Limb (tissue), 2 donors: ENCODE data around the gene TMEM135.
"Not testable (repeated sequence)": the region's sequence is repeated elsewhere in the genome, so short reads cannot be mapped to it uniquely, and the experiment has no call there.

Experiments
- DNase-seq, 2 donors: peaks; one replicate each; pipeline ENCODE4 v3.0.0-alpha.2; 2016; ENCODE audit errors: extremely low spot score in 2 of 2

Gene TMEM135

DNA sequence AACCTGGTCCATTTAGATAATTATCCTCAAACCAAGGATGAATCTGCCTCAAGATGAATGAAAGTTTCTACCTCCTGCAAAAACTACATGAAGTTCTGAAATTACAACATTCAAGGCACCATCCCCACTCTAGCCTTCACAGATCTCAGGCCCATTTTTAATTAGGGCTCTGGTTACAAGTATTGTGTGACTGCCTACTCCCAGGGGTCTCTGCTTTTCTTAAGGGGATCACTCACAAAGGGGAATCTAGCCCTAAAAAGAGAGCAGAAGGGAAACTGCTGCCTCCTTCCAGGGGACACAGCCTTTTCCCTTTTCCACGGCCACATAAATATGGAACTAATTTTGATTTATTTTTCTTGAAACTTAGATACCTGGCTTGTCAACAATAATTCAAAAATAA lies 17.4 kb upstream of the TMEM135 start:
- no peak for DNase-seq

DNA sequence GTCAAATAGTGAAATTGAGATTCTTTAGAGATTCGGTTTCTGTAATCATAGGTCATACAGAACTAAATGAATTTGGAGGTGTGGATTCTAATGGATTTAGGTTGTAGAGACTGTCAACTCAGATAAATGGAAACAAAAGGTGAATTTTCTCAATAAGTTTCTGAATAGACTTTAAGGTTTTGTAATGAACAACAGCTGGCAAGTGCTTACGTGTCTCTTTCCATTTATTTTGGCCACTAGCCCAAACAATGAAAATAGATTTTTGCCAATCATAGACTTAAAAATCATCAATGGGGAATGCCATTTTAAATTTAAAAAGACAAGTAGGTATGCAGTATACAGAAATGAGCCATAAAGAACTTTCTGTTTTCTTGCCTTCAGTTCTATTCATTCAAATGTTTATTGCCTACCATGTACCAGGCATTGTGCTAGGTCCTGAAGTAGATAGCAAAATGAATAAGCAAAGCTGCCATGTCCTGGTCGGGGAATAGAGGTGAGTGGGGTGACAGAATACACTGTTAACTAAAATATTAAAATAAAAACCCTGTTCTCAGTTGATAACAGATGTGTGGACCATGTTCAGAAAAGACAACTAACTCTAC lies 16.9 kb upstream of the TMEM135 start:
- no peak for DNase-seq

DNA sequence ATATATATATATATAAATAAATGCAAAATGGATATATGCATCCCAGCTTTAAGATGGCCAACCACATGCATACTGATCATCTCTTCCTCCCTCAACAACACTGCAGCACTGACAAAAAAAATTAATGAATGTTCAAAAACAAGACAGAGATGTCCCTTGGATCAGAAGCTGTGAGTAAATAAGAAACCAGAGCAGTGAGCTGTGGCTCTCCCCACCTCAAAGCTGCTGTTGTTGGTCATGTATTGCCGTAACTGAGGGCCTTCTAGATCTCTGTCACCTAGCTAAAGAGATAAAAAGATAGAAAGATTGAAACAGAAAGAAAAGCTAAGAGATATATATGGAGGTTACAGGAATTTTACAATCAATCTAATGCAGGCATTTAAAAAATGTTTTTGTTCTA lies 15.5 kb upstream of the TMEM135 start:
- no peak for DNase-seq

DNA sequence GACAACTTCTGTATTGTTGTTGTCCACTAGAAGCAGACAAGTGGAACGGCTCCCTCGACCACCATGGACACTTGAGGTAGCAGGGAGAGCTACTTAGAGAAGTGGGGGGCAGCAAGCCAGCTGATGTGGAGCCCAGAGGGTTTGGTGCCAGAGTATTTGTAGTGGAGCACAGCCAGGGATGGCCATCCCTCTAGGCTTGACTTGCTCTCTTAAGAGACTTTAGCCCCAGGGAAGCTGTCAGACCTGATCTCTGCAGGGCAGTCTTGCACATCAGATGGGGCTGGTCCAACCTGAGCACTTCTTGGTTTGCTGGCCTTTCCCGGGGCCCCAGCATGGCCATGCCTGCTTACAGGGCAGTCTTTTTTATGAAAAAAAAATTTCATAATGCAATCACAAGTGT lies 15.0 kb upstream of the TMEM135 start:
- no peak for DNase-seq

DNA sequence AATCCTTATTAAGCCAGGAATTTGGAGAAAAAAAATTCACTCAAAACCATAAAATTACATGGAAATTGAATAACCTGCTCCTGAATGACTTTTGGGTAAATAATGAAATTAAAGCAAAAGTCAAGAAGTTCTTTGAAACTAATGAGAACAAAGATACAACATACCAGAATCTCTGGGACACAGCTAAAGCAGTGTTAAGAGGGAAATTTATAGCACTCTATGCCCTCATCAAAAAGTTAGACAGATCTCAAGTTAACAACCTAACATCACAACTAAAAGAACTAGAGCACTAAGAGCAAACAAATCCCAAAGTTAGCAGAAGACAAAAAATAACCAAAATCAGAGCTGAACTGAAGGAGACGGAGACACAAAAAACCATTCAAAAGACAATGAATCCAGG lies 11.3 kb upstream of the TMEM135 start:
- DNase-seq, result not testable (repeated sequence)

DNA sequence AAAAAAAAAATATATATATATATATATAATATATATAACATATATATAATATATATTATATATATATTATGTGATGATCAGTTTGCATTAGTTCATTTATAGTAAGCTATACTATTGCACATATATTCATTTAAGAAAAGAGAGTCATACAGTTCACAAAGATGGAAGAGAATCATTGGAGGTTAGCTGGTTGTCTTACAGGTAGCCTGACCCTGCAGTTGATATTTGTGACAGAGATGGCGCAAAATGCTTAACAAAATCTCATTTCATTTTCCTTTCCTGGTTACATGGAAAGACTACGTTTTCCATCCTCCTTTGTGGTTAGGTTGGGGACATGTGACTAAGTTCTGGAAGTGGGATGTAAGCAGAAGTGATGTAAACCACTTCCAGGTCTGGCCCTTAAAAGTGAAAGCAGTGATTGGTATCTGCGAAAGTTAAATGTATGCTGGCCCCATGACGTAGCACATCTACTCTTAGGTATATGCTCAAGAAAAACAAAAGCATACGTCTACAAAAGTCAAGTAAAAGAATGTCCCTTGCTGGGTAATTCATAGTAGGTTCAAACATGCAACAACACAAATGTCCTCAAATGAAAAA lies 7.2 kb upstream of the TMEM135 start:
- no peak for DNase-seq

DNA sequence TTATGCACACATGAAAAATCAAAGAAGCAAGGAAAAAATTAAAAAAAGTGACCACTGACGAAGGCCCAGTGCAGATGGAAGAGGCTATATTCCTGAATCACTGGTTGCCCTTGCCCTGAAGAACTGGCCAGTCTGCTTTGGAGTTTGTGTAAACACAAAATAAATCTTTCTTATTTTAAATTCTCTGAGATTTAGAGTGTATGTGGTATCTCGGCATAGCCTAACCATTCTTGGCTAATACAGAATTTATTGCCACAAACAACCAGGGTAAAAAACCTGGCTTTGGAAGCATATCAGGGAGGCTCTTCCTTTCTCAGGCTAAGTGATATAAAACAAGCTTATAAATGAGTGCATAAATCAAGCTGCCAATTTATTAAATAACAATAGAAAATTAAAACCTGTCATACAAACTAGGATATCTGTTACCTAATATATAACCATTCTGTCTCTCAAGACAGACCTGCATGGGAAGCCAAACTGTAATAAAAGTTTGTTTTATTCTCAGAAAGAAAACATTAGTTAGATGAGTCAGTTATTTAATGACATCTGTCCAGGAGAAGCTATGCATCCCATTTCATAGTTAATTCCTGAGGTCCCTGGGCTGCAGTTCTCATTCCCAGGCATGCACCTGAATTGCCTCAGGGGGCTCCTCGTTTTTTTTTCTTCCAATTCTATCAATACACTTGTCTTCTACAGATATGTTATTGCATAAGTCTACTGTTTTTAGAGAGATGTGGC lies 6.1 kb upstream of the TMEM135 start:
- DNase-seq, result no peak

DNA sequence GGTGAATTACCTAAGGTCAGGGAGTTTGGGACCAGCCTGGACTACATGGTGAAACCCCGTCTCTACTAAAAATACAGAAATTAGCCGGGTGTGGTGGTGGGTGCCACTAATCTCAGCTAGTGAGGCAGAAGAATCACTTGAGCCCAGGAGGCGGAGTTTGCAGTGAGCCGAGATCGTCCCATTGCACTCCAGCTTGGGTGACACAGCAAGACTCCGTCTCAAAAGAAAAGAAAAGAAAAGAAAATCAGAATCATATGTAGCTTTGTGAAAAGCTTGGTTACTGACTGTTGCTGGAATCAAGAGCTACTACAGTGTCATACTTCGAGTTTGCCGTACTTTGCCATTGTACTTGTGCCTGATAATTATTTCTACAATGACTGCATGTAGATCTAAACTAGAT lies 4.2 kb upstream of the TMEM135 start:
- DNase-seq, result no peak

DNA sequence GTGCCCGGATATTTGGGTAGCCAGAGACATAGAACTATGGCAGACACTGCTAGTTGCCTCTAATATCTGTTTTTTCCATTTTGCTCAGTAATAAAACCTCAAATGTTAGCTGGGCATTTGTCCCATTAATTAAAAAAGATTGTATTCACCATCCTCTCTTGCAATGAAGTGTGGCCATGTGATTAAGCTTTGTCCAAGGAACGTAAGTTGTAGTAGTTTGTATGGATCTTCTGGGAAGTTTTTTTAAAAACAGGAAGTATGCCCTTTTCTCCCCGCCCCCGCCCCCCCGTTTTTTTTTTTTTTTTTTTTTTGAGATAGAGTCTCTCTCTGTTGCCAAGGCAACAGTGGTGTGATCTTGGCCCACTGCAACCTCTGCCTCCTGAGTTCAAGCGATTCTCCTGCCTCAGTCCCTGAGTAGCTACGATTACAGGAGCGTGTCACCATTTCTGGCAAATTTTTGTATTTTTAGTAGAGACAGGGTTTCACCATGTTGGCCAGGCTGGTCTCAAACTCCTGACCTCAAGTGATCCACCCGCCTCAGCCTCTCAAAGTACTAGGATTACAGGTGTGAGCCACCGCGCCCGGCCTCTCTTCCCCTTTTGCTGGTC lies 1.7 kb upstream of the TMEM135 start:
- no peak for DNase-seq

DNA sequence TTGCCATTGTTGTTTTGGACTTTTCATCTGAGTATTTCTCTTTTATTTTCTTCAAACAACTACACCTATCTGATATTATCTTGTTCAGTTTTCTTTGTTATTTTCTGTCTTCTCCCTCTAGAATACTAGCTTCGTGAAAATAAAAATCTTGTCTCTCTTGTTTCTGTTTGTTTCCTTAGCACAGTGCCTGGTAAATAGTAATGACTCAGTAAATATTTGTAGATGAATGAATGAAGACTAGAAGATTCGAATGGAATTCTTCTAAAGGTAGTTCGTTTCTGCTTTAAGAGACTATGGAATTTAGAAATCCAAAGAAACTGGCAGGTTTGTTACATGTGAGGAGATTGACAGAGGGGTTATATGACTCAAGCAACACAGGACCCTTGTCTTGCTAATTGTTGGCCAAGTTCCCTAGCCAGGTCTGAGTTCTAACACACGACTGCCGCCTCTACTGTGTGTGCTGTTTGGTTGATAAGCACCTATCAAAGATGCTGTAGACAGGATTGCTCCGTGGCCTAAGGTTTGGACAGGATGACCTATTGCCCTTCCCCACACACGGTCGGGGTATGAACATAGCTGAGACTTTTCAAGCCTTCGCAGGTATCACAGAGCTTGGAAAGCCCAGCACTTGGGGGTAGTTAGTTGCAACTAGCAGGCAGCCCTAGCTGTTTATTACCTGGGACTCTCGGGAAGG lies 831 bp upstream of the TMEM135 start:
- DNase-seq, result no peak

DNA sequence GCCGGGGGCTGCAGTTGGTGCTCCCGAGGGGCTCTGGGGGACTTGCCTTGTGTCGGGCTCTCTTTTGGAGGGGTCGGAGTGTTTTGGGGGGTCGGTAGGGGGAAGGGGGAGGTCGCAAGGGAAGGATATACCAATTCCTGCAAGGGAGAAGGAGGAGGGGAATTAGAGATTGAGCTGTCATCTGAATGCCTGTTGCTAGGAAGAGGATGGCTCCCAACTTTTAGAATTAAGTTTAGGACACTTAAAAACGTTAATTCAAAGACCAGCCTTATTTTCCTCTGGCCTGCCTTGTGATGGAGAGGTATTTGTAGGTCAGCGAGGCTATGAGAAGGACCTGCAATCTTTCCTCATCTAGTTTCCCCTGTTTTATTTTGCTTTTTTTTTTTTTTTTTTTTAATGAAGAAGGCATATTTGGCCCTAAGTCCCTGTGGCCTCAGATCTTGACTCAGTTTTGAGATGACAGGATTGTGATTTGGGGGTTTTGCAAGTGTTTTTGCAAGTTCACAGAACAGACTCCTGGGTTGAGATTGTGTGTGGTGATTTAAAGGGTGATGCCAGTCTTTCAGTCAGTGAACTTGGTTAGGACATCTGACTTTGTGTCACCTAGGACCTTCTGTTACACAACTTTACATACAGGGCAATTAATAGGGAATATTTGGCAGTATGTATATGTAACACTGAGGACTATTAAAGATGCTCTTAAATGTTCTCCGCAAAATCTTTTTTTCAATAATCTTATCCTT lies 672 bp downstream of the TMEM135 start:
- no peak for DNase-seq

DNA sequence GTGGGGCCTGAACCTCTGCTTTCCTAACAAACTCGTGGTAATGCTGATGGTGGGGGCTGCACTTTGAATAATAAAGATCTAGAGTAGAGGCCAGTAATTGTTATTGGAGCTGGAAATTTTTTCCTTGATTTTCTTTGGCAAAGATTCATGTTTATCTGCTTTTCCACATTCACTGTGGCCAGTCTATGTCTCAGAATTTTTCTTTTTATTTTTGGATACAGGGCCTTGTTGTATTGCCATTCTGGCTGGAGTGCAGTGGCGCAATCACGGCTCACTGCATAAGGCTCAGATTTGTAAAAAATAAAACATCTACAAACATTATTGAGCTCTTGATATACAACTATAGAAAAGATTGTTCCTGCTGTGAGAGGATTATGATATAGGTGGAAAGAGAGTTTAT lies 1.6 kb downstream of the TMEM135 start:
- no peak for DNase-seq

DNA sequence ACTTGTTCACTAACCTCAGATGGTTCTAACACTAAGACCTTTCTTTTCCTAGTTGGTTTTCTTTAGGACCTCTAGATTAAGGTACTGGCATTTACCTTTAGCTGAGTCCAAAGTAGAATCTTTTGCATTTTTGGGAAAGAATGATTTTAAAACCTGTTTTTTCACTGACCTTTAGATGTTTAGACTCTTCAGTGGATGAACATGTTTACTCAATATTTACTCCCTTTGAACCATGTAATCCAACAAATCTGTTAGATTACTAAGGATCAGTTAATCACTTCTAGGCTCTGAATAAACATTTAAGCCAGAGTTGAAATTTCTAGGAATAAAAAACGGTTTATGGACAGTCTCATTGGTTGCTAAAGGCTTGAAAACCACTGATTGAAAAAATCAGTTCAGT lies 6.2 kb downstream of the TMEM135 start:
- no peak for DNase-seq

DNA sequence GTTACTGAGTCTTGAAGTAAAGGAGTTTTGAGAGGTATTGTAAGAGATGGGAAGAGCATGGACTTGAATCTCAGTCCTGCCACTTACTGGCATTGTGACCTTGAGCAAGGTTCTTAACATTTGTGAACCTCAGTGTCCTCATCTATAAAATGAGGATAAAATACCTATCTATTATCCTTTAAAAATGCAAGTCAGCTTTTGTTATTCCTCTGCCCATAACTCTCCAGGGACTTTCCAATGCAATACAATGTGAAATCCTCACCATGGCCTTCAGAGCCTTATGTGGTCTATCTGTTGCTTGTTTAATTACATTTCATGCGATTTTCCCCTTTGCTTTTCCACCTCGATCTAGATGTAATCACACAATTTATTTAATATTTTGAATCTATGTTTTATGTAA lies 9.1 kb downstream of the TMEM135 start:
- no peak for DNase-seq

DNA sequence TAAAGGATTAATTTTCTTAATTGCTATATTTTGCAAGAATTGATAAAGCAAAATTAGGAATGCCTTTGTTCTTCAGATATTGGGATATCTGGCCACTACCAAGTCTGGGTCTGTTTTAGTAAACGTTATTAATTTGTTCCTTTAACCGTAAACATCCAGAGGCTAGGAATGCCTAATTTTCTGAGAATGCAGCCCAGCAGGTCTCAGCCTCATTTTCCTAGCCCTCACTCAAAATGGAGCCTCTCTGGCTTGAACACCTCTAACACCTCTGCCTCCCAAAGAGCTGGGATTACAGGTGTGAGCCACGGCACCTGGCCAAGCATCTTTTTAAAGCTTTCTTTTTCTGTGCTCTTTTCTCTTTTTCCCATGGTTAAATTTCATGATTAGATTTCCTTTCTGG lies 18.4 kb downstream of the TMEM135 start:
- DNase-seq, result no peak

DNA sequence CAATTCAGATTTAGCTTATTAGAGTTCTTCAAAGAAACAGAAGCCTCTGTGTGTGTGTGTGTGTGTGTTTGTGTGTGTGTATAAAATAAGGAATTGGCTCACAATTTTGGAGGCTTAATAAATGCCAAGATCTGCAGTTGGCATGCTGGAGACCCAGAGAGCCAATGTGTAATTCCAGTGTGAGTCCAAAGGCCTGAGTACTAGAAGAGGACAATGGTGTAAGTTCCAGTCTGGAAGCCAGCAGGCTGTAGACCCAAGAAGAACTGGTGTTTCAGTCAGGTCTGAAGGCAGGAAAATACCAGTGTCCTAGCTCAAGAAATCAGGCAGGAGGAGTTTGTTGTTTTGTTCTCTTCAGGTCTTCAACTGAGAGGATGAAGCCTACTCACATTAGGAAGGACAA lies 20.0 kb downstream of the TMEM135 start:
- DNase-seq, result no peak

DNA sequence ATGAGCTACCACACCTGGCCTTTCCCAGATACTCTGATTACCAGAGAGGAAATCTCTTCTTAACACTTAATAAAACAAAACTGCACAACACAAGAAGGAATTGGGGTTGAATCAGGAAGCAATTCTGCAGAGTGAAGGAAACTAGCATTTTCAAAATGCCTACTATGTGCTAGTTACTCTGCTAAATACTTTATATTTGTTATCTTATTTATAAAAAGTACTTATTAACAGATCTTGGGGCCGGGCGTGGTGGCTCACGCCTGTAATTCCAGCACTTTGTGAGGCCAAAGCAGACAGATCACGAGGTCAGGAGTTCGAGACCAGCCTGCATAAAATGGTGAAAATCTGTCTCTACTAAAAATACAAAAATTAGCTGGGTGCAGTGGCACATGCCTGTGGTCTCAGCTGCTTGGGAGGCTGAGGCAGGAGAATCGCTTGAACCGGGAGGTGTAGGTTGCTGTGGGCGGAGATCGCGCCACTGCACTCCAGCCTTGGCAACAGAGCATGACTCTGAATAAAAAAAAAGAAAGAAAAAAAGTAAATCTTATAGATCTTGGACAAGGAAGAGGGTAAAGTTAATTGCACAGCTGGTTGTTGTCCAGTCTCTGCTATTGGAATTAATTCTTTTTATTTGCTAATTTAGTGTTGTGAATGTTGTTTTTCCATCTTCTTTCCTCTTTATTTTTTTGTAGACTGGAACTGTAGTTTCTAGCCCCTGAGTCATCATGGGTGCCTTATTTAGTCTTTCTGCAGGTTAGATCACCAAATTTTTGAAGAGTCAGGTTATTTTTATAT lies 22.1 kb downstream of the TMEM135 start:
- no peak for DNase-seq

DNA sequence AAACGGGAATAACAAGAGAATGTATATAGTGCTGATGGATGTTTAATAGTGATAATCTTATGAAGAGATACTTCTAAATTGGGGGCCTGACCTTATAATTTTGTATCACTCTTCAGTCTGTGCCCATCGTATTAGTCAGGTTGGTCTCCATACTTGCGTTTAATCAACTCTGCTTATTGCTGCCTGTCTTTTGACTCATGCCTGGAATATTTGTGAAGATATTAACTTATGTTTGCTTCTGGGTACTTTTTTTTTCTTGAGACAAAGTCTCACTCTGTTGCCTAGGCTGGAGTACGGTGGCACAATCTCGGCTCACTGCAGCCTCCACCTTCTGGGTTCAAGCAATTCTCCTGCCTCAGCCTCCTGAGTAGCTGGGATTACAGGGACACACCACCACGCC lies 24.0 kb downstream of the TMEM135 start:
- DNase-seq, result no peak

DNA sequence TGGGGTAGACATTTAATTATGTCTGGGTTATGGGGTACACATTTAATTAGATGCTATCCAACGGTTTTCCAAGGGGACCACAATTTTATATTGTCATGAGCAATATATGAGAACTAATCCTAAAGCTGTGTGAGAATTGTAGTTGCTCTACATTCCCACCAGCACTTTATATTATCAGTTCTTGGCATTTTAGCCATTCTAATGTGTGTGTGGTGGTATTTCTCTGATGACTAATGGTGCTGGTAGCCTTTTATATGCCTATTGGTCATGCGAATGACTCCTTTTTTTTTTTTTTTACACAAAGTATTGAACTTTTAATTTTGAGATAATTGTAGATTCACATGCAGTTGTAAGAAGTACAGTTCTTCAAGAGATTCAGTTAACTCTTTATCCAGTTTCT lies 26.2 kb downstream of the TMEM135 start:
- DNase-seq, result no peak

DNA sequence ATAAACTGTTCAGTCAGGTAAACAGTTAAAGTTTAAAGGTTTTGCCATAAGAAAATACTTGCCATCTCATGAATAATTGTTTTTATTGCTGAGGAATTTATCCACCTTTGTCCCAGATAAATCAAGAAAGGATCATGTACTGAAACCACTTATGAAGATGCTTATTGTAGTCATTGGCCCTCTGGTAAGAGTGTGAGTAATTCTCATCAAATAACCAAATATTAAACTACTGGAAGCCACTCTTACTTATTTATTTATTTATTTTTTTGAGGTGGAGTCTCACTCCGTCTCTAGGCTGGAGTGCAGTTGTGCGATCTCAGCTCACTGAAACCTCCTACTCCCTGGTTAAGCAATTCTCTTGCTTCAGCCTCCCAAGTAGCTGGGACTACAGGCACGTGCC lies 35.1 kb downstream of the TMEM135 start:
- DNase-seq, result no peak
